OCI-LY3 (cell line): ENCODE results near the gene SIN3A.
"Not testable (repeated sequence)": the region's sequence is repeated elsewhere in the genome, so short reads cannot be mapped to it uniquely, and the experiment has no call there.

Experiments
- H2AFZ ChIP-seq: fragments of 200-600, 300-600 bp; shearing (Covaris generic); 2 replicates; pipeline ENCODE4 v1.6.0; 2014; ENCODE audit warnings: antibody characterized with exemption, low read depth, low read length
- H3K27ac ChIP-seq: fragments of 200-600, 300-600 bp; sonication (generic); 2 replicates; pipeline ENCODE4 v1.5.1; 2014; ENCODE audit warnings: mild to moderate bottlenecking, low read length, moderate library complexity, mixed read lengths
- H3K27me3 ChIP-seq: fragments of 200-600, 300-600 bp; sonication (generic); 2 replicates; pipeline ENCODE4 v1.6.1; 2014; ENCODE audit warnings: low read depth, low read length, mixed read lengths
- H3K36me3 ChIP-seq: fragments of 200-600, 300-600 bp; sonication (generic); replicated peaks from 2 replicates; pipeline ENCODE3; 2014; ENCODE audit warnings: low read depth, low read length, mixed read lengths
- H3K4me1 ChIP-seq: fragments of 300-600, 200-600 bp; sonication (generic); 2 replicates; pipeline ENCODE4 v1.6.1; 2014; ENCODE audit warnings: low read length, mixed read lengths
- H3K4me2 ChIP-seq: fragments of 200-600, 300-600 bp; sonication (generic); 2 replicates; pipeline ENCODE4 v1.6.1; 2014; ENCODE audit warnings: low read length, mixed read lengths
- H3K4me3 ChIP-seq: fragments of 300-600, 200-600 bp; sonication (generic); 2 replicates; pipeline ENCODE4 v1.5.1; 2014; ENCODE audit warnings: antibody characterized with exemption, mild to moderate bottlenecking, low read length, moderate library complexity
- H3K79me2 ChIP-seq: fragments of 300-600, 200-600 bp; shearing (Covaris generic); 2 replicates; pipeline ENCODE4 v1.6.1; 2014; ENCODE audit warnings: mild to moderate bottlenecking, low read length, mixed read lengths
- H3K9ac ChIP-seq: fragments of 300-600, 200-600 bp; shearing (Covaris generic); 2 replicates; pipeline ENCODE4 v1.6.0; 2014; ENCODE audit warnings: mild to moderate bottlenecking, low read length, moderate library complexity
- H3K9me3 ChIP-seq: fragments of 200-600, 300-600 bp; shearing (Covaris generic); 2 replicates; pipeline ENCODE4 v1.6.1; 2014; ENCODE audit warnings: low read length, mixed read lengths; ENCODE audit not compliant: insufficient read depth
- H4K20me1 ChIP-seq: fragments of 200-600, 300-600 bp; sonication (generic); 2 replicates; pipeline ENCODE4 v1.6.1; 2016; ENCODE audit warnings: low read length, mixed read lengths; ENCODE audit not compliant: insufficient read depth
- EZH2phosphoT487 ChIP-seq: fragments of 200-600 bp; shearing (Covaris generic); IDR thresholded peaks from 2 replicates; pipeline ENCODE4 v1.6.1; 2018; ENCODE audit warnings: antibody characterized with exemption, mixed run types, low read depth
- TF ChIP-seq, protein P1 (sequence below): fragments of 200-600, 300-600 bp; sonication (generic); IDR thresholded peaks from 2 replicates; pipeline ENCODE4 v1.5.1; 2014; ENCODE audit warnings: antibody characterized with exemption, low read length, low read depth

Gene SIN3A

DNA sequence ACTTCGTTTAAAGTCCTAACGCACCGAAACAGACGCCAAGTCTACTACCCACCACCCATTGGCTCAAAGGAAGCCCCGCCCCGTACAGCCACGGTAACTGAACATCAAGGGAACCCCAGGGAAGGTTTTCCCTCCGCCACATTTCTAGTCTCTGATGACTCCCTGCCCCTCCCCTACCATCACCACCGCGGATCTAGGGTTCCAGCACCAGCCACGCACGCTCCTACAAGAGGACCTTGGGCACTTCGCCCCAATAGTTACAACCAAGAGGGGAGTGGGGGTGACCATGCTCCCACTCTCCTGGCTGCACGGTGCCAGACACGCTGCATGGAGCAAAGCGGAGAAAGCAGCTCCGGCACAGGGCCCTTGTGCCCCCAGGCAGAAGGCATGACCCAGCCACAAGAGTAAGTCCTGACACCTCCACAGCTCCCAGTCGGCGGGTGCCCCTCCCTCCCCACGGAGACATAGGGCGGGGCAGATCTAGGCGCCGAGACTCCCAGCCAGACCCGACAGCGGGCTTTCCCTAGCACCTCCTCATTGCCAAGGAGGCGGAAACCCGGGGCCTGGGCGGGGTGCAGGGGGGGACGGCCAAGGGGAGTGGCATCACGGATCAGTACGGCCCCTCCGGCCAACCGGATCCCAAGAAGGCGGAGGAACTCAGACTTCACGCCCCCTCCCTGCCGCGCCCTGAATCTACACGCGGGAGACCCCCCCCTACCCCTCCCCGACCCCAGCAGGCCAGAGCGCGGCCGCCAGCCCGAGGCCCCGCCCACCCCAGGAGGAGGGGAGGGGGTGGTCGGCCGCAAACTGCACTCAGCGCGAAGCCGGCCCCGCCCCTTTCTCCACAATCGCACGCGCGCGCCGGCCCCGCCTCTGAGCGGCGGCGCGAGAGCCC, 936 bp downstream of the SIN3A start:
- peak overlapping the region; percentile 57 for H3K27ac ChIP-seq
- peaks cover 73% of the 10 kb centered on the region for H3K79me2 ChIP-seq
- TF ChIP-seq, protein P1, sequence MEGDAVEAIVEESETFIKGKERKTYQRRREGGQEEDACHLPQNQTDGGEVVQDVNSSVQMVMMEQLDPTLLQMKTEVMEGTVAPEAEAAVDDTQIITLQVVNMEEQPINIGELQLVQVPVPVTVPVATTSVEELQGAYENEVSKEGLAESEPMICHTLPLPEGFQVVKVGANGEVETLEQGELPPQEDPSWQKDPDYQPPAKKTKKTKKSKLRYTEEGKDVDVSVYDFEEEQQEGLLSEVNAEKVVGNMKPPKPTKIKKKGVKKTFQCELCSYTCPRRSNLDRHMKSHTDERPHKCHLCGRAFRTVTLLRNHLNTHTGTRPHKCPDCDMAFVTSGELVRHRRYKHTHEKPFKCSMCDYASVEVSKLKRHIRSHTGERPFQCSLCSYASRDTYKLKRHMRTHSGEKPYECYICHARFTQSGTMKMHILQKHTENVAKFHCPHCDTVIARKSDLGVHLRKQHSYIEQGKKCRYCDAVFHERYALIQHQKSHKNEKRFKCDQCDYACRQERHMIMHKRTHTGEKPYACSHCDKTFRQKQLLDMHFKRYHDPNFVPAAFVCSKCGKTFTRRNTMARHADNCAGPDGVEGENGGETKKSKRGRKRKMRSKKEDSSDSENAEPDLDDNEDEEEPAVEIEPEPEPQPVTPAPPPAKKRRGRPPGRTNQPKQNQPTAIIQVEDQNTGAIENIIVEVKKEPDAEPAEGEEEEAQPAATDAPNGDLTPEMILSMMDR = no peak
- no peak for TF ChIP-seq EZH2phosphoT487

DNA sequence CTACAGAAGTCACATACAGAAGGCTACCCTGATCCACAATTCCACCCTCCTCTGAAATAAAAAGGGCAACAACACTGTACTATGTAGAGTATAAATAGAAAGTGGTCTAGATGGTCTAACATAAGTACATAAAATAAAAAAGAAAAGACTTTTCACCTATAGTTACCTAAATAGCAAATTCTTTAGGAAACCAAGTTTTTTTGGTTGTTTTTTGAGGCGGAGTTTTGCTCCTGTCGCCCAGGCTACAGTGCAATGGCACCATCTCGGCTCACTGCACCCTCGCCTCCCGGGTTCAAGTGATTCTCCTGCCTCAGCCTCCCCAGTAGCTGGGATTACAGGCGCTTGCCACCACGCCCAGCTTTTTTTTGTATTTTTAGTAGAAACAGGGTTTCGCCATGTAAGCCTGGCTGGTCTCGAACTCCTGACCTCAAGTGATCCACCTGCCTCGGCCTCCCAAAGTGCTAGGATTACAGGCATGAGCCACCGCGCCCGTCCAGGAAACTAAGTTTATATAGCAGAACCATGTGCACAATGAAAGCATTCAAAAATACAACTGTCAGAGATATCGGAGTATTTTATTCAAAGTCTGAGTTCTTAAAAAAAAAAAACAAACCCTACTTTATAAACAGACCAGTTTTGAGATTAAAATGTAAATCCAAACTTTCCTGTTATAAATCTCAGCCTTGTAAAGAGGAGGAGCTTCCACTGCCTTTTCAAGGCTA, 1.7 kb downstream of the SIN3A start:
- peaks cover 11% of the 10 kb centered on the region for H3K36me3 ChIP-seq
- peaks cover 74% of the 10 kb centered on the region for H3K79me2 ChIP-seq
- H3K4me3 ChIP-seq = peak overlapping the region; percentile 91
- peak overlapping the region; percentile 67 for H3K9ac ChIP-seq
- peaks cover 53% of the 10 kb centered on the region for H4K20me1 ChIP-seq
- no peaks in the 10 kb centered on the region for H3K9me3 ChIP-seq
- H3K27ac ChIP-seq = no peak overlapping the region
- TF ChIP-seq, protein P1 = no peak
- TF ChIP-seq EZH2phosphoT487 = no peak
- H3K27me3 ChIP-seq = no peaks in the 10 kb centered on the region
- H3K4me1 ChIP-seq = peaks cover 28% of the 10 kb centered on the region
- peak overlapping the region; percentile 87 for H3K4me2 ChIP-seq
- H2AFZ ChIP-seq = no peak overlapping the region

More for the DNA sequence above, 936 bp downstream of the SIN3A start:
- no peak overlapping the region for H2AFZ ChIP-seq
- no peaks in the 10 kb centered on the region for H3K27me3 ChIP-seq
- H3K9me3 ChIP-seq = no peaks in the 10 kb centered on the region
- H3K36me3 ChIP-seq = peaks cover 11% of the 10 kb centered on the region
- peaks cover 28% of the 10 kb centered on the region for H3K4me1 ChIP-seq
- peaks cover 53% of the 10 kb centered on the region for H4K20me1 ChIP-seq
- H3K4me3 ChIP-seq = peak overlapping the region; percentile 91
- H3K4me2 ChIP-seq = peak overlapping the region; percentile 87
- peak overlapping the region; percentile 67 for H3K9ac ChIP-seq

DNA sequence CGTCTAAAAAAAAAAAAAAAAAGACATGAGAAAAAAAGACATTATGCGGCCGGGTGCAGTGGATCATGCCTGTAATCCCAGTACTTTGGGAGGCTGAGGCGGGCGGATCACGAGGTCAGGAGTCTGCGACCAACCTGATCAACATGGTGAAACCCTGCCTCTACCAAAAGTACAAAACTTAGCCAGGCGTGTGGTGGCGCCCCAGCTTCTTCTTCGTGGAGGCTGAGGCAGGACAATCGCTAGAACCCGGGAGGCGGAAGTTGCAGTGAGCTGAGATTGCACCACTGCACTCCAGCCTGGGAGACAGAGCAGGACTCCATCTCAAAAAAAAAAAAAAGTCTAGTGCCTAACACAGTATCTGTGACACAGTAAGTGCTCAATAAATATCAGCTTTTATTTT, 3.3 kb downstream of the SIN3A start:
- not testable (repeated sequence) for H2AFZ ChIP-seq, H3K4me3 ChIP-seq, H3K4me2 ChIP-seq, H3K27ac ChIP-seq, H3K27me3 ChIP-seq, H3K9ac ChIP-seq, H3K9me3 ChIP-seq
- peaks cover 64% of the 10 kb centered on the region for H4K20me1 ChIP-seq
- peaks cover 20% of the 10 kb centered on the region for H3K36me3 ChIP-seq
- H3K4me1 ChIP-seq = peaks cover 28% of the 10 kb centered on the region
- peaks cover 85% of the 10 kb centered on the region for H3K79me2 ChIP-seq

DNA sequence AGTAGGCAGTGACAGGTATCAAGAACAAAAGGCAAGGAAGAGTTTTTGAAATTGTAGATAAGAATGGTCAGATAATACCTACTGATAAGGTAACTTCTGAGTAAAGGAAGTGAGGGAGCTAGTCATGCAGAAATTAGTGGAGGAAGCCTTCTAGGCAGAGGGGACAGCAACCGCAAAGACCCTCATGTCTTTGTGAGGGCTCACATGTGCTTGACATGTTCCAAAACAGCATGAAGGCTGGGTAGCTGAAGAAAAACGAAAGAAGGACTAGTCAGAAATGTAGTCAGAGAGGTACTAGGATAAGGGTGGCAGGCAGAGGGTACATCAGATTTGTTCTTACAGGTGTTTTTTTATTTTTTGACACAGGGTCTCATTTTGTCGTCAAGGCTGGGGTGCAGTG, 5.3 kb downstream of the SIN3A start:
- peaks cover 28% of the 10 kb centered on the region for H3K4me1 ChIP-seq
- no peaks in the 10 kb centered on the region for H3K27me3 ChIP-seq
- no peak overlapping the region for H3K9ac ChIP-seq
- H2AFZ ChIP-seq = no peak overlapping the region
- H4K20me1 ChIP-seq = peaks cover 71% of the 10 kb centered on the region
- peak overlapping the region; percentile 18 for H3K4me2 ChIP-seq
- no peaks in the 10 kb centered on the region for H3K9me3 ChIP-seq
- H3K4me3 ChIP-seq = no peak overlapping the region
- H3K36me3 ChIP-seq = peaks cover 29% of the 10 kb centered on the region
- TF ChIP-seq EZH2phosphoT487 = no peak
- H3K79me2 ChIP-seq = peaks cover 94% of the 10 kb centered on the region
- H3K27ac ChIP-seq = no peak overlapping the region; the same call in 1 of the 2 replicates

DNA sequence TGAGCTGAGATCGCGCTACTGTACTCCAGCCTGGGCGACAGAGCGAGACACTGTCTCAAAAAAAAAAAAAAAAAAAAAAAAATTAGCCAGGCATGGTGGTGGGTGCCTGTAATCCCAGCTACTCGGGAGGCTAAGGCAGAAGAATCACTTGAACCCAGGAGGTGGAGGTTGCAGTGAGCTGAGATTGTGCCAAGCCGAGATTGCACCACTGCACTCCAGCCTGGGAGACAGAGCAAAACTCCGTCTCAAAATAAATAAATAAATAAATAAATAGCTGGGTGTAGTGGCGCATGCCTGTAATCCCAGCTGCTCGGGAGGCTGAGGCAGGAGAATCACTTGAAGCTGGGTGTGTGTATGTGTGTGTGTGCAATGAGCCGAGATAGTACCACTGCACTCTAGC, 6.2 kb downstream of the SIN3A start:
- Histone ChIP-seq H4K20me1 (peaks cover 68% of the 10 kb centered on the region), H3K4me1 (peaks cover 28% of the 10 kb centered on the region), H3K79me2 (peaks cover 99% of the 10 kb centered on the region), H3K36me3 (peaks cover 29% of the 10 kb centered on the region)
- H2AFZ ChIP-seq, H3K27me3 ChIP-seq, H3K4me2 ChIP-seq, H3K27ac ChIP-seq, H3K9ac ChIP-seq, H3K4me3 ChIP-seq, H3K9me3 ChIP-seq: not testable (repeated sequence)

DNA sequence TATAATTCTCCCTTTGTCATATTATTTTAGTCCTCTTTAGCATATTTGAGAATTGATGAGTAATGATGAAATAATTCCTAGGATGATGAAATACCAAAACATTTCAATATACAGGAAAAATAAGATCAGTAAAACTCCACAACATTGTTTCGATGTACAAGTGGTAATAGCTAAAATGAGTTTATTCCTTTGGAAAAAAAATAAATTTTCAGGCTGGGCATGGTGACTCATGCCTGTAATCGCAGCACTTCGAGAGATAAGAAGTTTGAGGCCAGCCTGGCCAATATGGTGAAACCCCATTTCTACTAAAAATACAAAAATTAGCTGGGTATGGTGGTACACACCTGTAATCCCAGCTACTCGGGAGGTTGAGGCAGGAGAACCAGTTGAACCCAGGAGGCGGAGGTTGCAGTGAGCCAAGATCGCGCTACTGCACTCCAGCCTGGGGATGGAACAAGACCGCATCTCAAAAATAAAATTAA, 7.5 kb downstream of the SIN3A start:
- Histone ChIP-seq H3K36me3 (peaks cover 30% of the 10 kb centered on the region), H3K4me1 (peaks cover 18% of the 10 kb centered on the region), H3K79me2 (peaks cover 99% of the 10 kb centered on the region), H4K20me1 (peaks cover 58% of the 10 kb centered on the region)
- not testable (repeated sequence) for H3K4me3 ChIP-seq, H3K4me2 ChIP-seq, H3K9ac ChIP-seq, H3K27me3 ChIP-seq, H2AFZ ChIP-seq, H3K27ac ChIP-seq, H3K9me3 ChIP-seq
